ENCODE results near the gene GPR68. TPM values are rescaled to one million over a fixed set of nuclear protein-coding genes. Genes with fewer than 3 reads are reported as not detected.
A peak's percentile ranks its signal among the peaks of the same experiment; 100 is the strongest.
"Not testable (repeated sequence)": the region's sequence is repeated elsewhere in the genome, so short reads cannot be mapped to it uniquely, and the experiment has no call there.

GPR68 gene
- total RNA-seq, 1 donor from 2014 or later, result 0.11 TPM

- H3K9me3 Mint-ChIP-seq (ENCODE audit: unreplicated experiment), result no peaks in the 10 kb centered on the region
- no peak for TF ChIP-seq CTCF (IDR thresholded peaks at IDR 0.05)
- no peak for DNase-seq (ENCODE audit: extremely low spot score, unreplicated experiment)
- peaks cover 9% of the 10 kb centered on the region for H3K27me3 Mint-ChIP-seq (ENCODE audit: unreplicated experiment)
- no peak overlapping the region for H3K27ac Mint-ChIP-seq (ENCODE audit: unreplicated experiment)
- no peak overlapping the region for H3K4me3 Mint-ChIP-seq (ENCODE audit: unreplicated experiment)
- H3K4me1 Mint-ChIP-seq (ENCODE audit: unreplicated experiment), result peaks cover 7% of the 10 kb centered on the region
- no peaks in the 10 kb centered on the region for H3K36me3 Mint-ChIP-seq (ENCODE audit: unreplicated experiment)
Observed at GRCh38 chr14:91269076-91269991, 24.8 kb upstream of the GPR68 start.

- TF ChIP-seq CTCF (IDR thresholded peaks at IDR 0.05), result no peak
- H3K36me3 Mint-ChIP-seq (ENCODE audit: unreplicated experiment), result no peaks in the 10 kb centered on the region
- H3K4me1 Mint-ChIP-seq (ENCODE audit: unreplicated experiment), result peaks cover 10% of the 10 kb centered on the region
- no peaks in the 10 kb centered on the region for H3K9me3 Mint-ChIP-seq (ENCODE audit: unreplicated experiment)
- H3K4me3 Mint-ChIP-seq (ENCODE audit: unreplicated experiment), result no peak overlapping the region
- DNase-seq (ENCODE audit: extremely low spot score, unreplicated experiment), result no peak
- H3K27ac Mint-ChIP-seq (ENCODE audit: unreplicated experiment), result no peak overlapping the region
- H3K27me3 Mint-ChIP-seq (ENCODE audit: unreplicated experiment), result peaks cover 20% of the 10 kb centered on the region
Observed at GRCh38 chr14:91267965-91268437, 23.5 kb upstream of the GPR68 start.

- peaks cover 20% of the 10 kb centered on the region for H3K27me3 Mint-ChIP-seq (ENCODE audit: unreplicated experiment)
- H3K4me3 Mint-ChIP-seq (ENCODE audit: unreplicated experiment); DNase-seq (ENCODE audit: extremely low spot score, unreplicated experiment); H3K36me3 Mint-ChIP-seq (ENCODE audit: unreplicated experiment); H3K4me1 Mint-ChIP-seq (ENCODE audit: unreplicated experiment); H3K27ac Mint-ChIP-seq (ENCODE audit: unreplicated experiment); H3K9me3 Mint-ChIP-seq (ENCODE audit: unreplicated experiment): not testable (repeated sequence)
Observed at GRCh38 chr14:91266276-91266675, 21.8 kb upstream of the GPR68 start.

GRCh38 chr14:91265404-91265803, 20.9 kb upstream of the GPR68 start:
- no peak for TF ChIP-seq CTCF (IDR thresholded peaks at IDR 0.05)
- Mint-ChIP-seq H3K27ac (ENCODE audit: unreplicated experiment) (no peak overlapping the region), H3K9me3 (ENCODE audit: unreplicated experiment) (no peaks in the 10 kb centered on the region), H3K27me3 (ENCODE audit: unreplicated experiment) (peaks cover 20% of the 10 kb centered on the region), H3K36me3 (ENCODE audit: unreplicated experiment) (no peaks in the 10 kb centered on the region), H3K4me3 (ENCODE audit: unreplicated experiment) (no peak overlapping the region), H3K4me1 (ENCODE audit: unreplicated experiment) (peaks cover 10% of the 10 kb centered on the region)
- DNase-seq (ENCODE audit: extremely low spot score, unreplicated experiment), result no peak

- TF ChIP-seq CTCF (IDR thresholded peaks at IDR 0.05), result no peak
- peaks cover 20% of the 10 kb centered on the region for H3K27me3 Mint-ChIP-seq (ENCODE audit: unreplicated experiment)
- no peaks in the 10 kb centered on the region for H3K36me3 Mint-ChIP-seq (ENCODE audit: unreplicated experiment)
- no peak overlapping the region for H3K27ac Mint-ChIP-seq (ENCODE audit: unreplicated experiment)
- H3K4me1 Mint-ChIP-seq (ENCODE audit: unreplicated experiment), result peaks cover 10% of the 10 kb centered on the region
- H3K9me3 Mint-ChIP-seq (ENCODE audit: unreplicated experiment), result no peaks in the 10 kb centered on the region
- no peak for DNase-seq (ENCODE audit: extremely low spot score, unreplicated experiment)
- peak overlapping the region; percentile 52 for H3K4me3 Mint-ChIP-seq (ENCODE audit: unreplicated experiment)
Observed at GRCh38 chr14:91264151-91265150, 19.9 kb upstream of the GPR68 start.
